Testis (tissue), 2 donors: ENCODE results near the gene LCE2C.

Experiments
- CTCF ChIP-seq, 3 experiments: fragments of 450-650 bp in 2 of 3; fragments of 200-600 bp in 1 of 3; sonication (generic) in 1 of 3; IDR thresholded peaks; one replicate each; pipeline ENCODE4 v1.5.1; 2016 to 2019; ENCODE audit warnings: antibody characterized with exemption in 3 of 3, mild to moderate bottlenecking in 2 of 3, moderate library complexity in 1 of 3
- POLR2A ChIP-seq: fragments of 450-650 bp; IDR thresholded peaks from one replicate; pipeline ENCODE4 v1.6.1; 2017; ENCODE audit warnings: antibody characterized with exemption, mild to moderate bottlenecking, moderate library complexity

- TF ChIP-seq POLR2A (no peak), CTCF (IDR thresholded peaks at IDR 0.05) (no peak)
Measured at GRCh38 chr1:152725261-152725660, 50.2 kb downstream of the LCE2C start.
